ENCODE results near the gene EEIG2.

- TF ChIP-seq CTCF (IDR thresholded peaks at IDR 0.05) (no peak), POLR2A (IDR thresholded peaks at IDR 0.05) (no peak)
Measured at GRCh38 chr1:108605633-108606032, 45.7 kb downstream of the EEIG2 start.

Measured in prostate gland (tissue), 2 donors.